K562 (cell line): Measurements from ENCODE around the gene PHLDA3. TPM values are rescaled to one million over a fixed set of nuclear protein-coding genes. Genes with fewer than 3 reads are reported as not detected.

ENCODE experiments used
- ATAC-seq: fragments of 200-7000 bp; cut with Tn5 transposase; 3 replicates; pipeline ENCODE4 v1.9.1; 2020; ENCODE audit warnings: moderate library complexity
- BruUV-seq: library from RNA; stranded (reverse); fragments of 400-500 nt; replicated peaks from 2 replicates; lab custom pipeline; 2021; lab: Mats Ljungman, UMichigan
- CTCF ChIA-PET: fragments of 300-600 bp; formaldehyde crosslinking; extraction: SDS; loops from one replicate; lab custom pipeline; 2021; ENCODE audit warnings: low intra/inter-chr PET ratio; lab: Yijun Ruan, JAX
- POLR2A ChIA-PET: fragments of 300-600, 350-650 bp; sonication (Branson Sonifier 250); formaldehyde crosslinking; extraction: SDS; loops from one replicate; lab custom pipeline; 2021; ENCODE audit warnings: antibody characterized with exemption, inconsistent platforms; lab: Yijun Ruan, JAX
- DNase-seq, 4 experiments: peaks; one replicate each; pipeline versions ENCODE4 v3.0.0 to v3.0.0-alpha.2; 2011 to 2018; ENCODE audit warnings: low spot score in 3 of 4, mixed read lengths in 3 of 4; ENCODE audit errors: extremely low read depth in 1 of 4
- FAIRE-seq: peaks from 2 replicates; lab custom pipeline; 2011; peaks lifted over from hg19 to GRCh38; lab: Jason Lieb, UNC
- H2AFZ ChIP-seq: 2 replicates; pipeline ENCODE4 v1.6.0; 2011; ENCODE audit warnings: low read depth, low read length, control low read depth, inconsistent platforms
- H3K27ac ChIP-seq: fragments of 200-600 bp; 3 replicates; pipeline ENCODE4 v1.8.0; 2011; ENCODE audit warnings: low read depth, mild to moderate bottlenecking, control low read depth, inconsistent platforms, low read length, moderate library complexity, mixed read lengths; ENCODE audit errors: extremely low read depth
- H3K27me3 ChIP-seq, 2 experiments: fragments of 300-600 bp in 1 of 2; 2 replicates in 1 of 2; 3 replicates in 1 of 2; pipeline versions ENCODE4 v1.6.0 to v1.8.0; 2011; ENCODE audit warnings: inconsistent platforms in 2 of 2, low read length in 2 of 2, mild to moderate bottlenecking in 1 of 2, mixed read lengths in 1 of 2, moderate library complexity in 1 of 2; ENCODE audit not compliant: control insufficient read depth in 2 of 2, insufficient read depth in 2 of 2
- H3K36me3 ChIP-seq: fragments of 300-600 bp; 3 replicates; pipeline ENCODE4 v1.8.0; 2011; ENCODE audit warnings: mild to moderate bottlenecking, low read length, inconsistent platforms; ENCODE audit not compliant: control insufficient read depth, insufficient read depth
- H3K4me1 ChIP-seq, 2 experiments: fragments of 200-600 bp in 1 of 2; replicated peaks in 1 of 2; 2 replicates in 1 of 2; 3 replicates in 1 of 2; pipeline versions ENCODE4 v1.5.1 to v1.8.0; 2011; ENCODE audit warnings: inconsistent platforms in 2 of 2, low read length in 2 of 2, mild to moderate bottlenecking in 1 of 2, mixed read lengths in 1 of 2, moderate library complexity in 1 of 2; ENCODE audit not compliant: control insufficient read depth in 2 of 2, insufficient read depth in 2 of 2
- H3K4me2 ChIP-seq: 2 replicates; pipeline ENCODE4 v1.6.1; 2011; ENCODE audit warnings: low read length, control low read depth, inconsistent platforms, mixed read lengths; ENCODE audit not compliant: insufficient read depth
- H3K4me3 ChIP-seq: fragments of 200-600 bp; sonication (generic), shearing (Covaris generic); 2 replicates; pipeline ENCODE4 v1.5.1; 2016; ENCODE audit warnings: control low read depth, inconsistent platforms
- H3K79me2 ChIP-seq: fragments of 200-600 bp; 3 replicates; pipeline ENCODE4 v1.8.0; 2011; ENCODE audit warnings: low read length, inconsistent platforms; ENCODE audit not compliant: control insufficient read depth, insufficient read depth
- H3K9ac ChIP-seq, 2 experiments: 2 replicates each; pipeline versions ENCODE4 v1.6.0 to v1.6.1; 2011; ENCODE audit warnings: low read depth in 2 of 2, low read length in 2 of 2, control low read depth in 1 of 2, inconsistent platforms in 1 of 2, mild to moderate bottlenecking in 1 of 2, mixed read lengths in 1 of 2; ENCODE audit not compliant: insufficient read depth in 1 of 2
- H3K9me1 ChIP-seq: one replicate; pipeline ENCODE4 v1.6.0; 2011; ENCODE audit warnings: inconsistent platforms, mild to moderate bottlenecking, low read length, moderate library complexity; ENCODE audit not compliant: control insufficient read depth, insufficient read depth
- H3K9me3 ChIP-seq: replicated peaks from 2 replicates; pipeline ENCODE4 v1.5.1; 2011; ENCODE audit warnings: low read depth, low read length, inconsistent platforms; ENCODE audit not compliant: control insufficient read depth, insufficient read depth
- H4K20me1 ChIP-seq: replicated peaks from 2 replicates; pipeline ENCODE4 v1.6.1; 2011; ENCODE audit warnings: low read length, inconsistent platforms, mixed read lengths; ENCODE audit not compliant: control insufficient read depth, insufficient read depth
- ARID2 ChIP-seq: fragments of 450-650 bp; IDR thresholded peaks from 2 replicates; pipeline ENCODE4 v1.6.1; 2017; ENCODE audit warnings: antibody characterized with exemption, mild to moderate bottlenecking
- E2F5 ChIP-seq: sonication (generic); formaldehyde crosslinking; IDR thresholded peaks from 2 replicates; pipeline ENCODE4 v1.8.0; 2022; ENCODE audit warnings: mild to moderate bottlenecking, missing genetic modification reagents
- MXD1 ChIP-seq: fragments of 250-450 bp; sonication (Bioruptor Pico); IDR thresholded peaks from 2 replicates; pipeline ENCODE4 v1.8.0; 2021; ENCODE audit warnings: borderline replicate concordance, mild to moderate bottlenecking, moderate library complexity; ENCODE audit not compliant: poor library complexity, severe bottlenecking
- NELFE ChIP-seq: IDR thresholded peaks from 2 replicates; pipeline ENCODE4 v1.6.1; 2011; ENCODE audit warnings: mild to moderate bottlenecking; ENCODE audit not compliant: insufficient read depth, insufficient read length
- SNAPC5 ChIP-seq: fragments of 250-450 bp; sonication (Bioruptor Pico); IDR thresholded peaks from 2 replicates; pipeline ENCODE4 v1.8.0; 2021; ENCODE audit warnings: moderate library complexity, mild to moderate bottlenecking, inconsistent platforms
- SRSF9 ChIP-seq: fragments of 200-400 bp; formaldehyde crosslinking; IDR thresholded peaks from 2 replicates; pipeline ENCODE4 v1.6.1; 2017; ENCODE audit warnings: low read depth, low read length, borderline replicate concordance
- ZNF253 ChIP-seq: fragments of 250-450 bp; sonication (Bioruptor Pico); conservative IDR thresholded peaks from 2 replicates; pipeline ENCODE4 v1.6.1; 2021; ENCODE audit warnings: mild to moderate bottlenecking
- WGBS: fragments of 100-300 bp; shearing (Covaris generic); methylation state at CpG from one replicate; pipeline ENCODE4 v1.1.6; 2016; ENCODE audit warnings: low coverage, mixed read lengths; ENCODE audit not compliant: insufficient coverage; ENCODE audit errors: missing lambda C conversion rate; 5-methylcytosine and 5-hydroxymethylcytosine counted together
- in situ Hi-C: fragments of 300-500 bp; cut with MboI; formaldehyde crosslinking; loops from 4 replicates; pipeline ENCODE4 v1.15.0; 2018; ENCODE audit warnings: inconsistent platforms, mixed read lengths
- intact Hi-C: fragments of 100-400 bp; cut with micrococcal nuclease; formaldehyde crosslinking; loops from 2 replicates; pipeline ENCODE4 v1.14.2; 2022
- polyA plus RNA-seq, 8 experiments: library from polyadenylated mRNA; depleted of rRNA in 4 of 8; stranded (reverse) in 5 of 8; unstranded in 3 of 8; fragments of >200 nt; fragmentation: Nextera tagmentation in 2 of 8; fragmentation: Illumina TruSeq in 1 of 8; extraction: Ambion mirVana in 2 of 8; extraction: Trizol in 1 of 8; gene quantifications; 2 replicates each; pipeline versions ENCODE4 v1.2.1 to v1.2.3, GENCODE V29; 2011 to 2014; ENCODE audit warnings: inconsistent platforms in 1 of 8, missing spikeins in 1 of 8
- total RNA-seq, 7 experiments: library from RNA; depleted of rRNA in 6 of 7; stranded (reverse); fragments of >200 nt in 6 of 7; fragmentation: Illumina TruSeq in 2 of 7; extraction: Trizol in 2 of 7; gene quantifications; 2 replicates each; pipeline versions ENCODE4 v1.2.1 to v1.2.3, GENCODE V29; 2011 to 2021; ENCODE audit warnings: low replicate concordance in 1 of 7
- TF ChIP-seq, protein P1 (sequence below): fragments of 450-650 bp; IDR thresholded peaks from 2 replicates; pipeline ENCODE4 v1.6.1; 2018; ENCODE audit warnings: mild to moderate bottlenecking, low read depth; ENCODE audit not compliant: partially characterized antibody

PHLDA3 gene
- total and polyA plus RNA-seq, 9 of the 15 experiments (the other 6 are each of a cell fraction or from before 2014, with no cell fraction given), result 0.11 to 0.27 TPM; not detected in 7

GRCh38 chr1:201505503-201505890 lies 36.5 kb upstream of the PHLDA3 start:
- POLR2A ChIA-PET, result interaction anchor here (1.1 to 1.4 kb wide), 2 partner anchors 9 to 19 kb away, joined by 5 to 6 read pairs; no protein-coding TSS in a partner anchor
- peaks cover 0 to 6% of the 10 kb centered on the region in 2 experiments; a peak in 1 of 5 replicates for H3K27me3 ChIP-seq
- H3K9me1 ChIP-seq, result no peaks in the 10 kb centered on the region
- H3K79me2 ChIP-seq, result no peaks in the 10 kb centered on the region
- no peak overlapping the region for H3K4me3 ChIP-seq
- no peak overlapping the region for H2AFZ ChIP-seq
- no peaks in the 10 kb centered on the region for H3K9me3 ChIP-seq
- TF ChIP-seq NELFE (no peak), ZNF253 (CRISPR knock-in tag) (no peak), E2F5 (CRISPR knock-in tag) (no peak), MXD1 (no peak), SNAPC5 (CRISPR knock-in tag) (no peak), SRSF9 (no peak), ARID2 (no peak)
- TF ChIP-seq, protein P1, sequence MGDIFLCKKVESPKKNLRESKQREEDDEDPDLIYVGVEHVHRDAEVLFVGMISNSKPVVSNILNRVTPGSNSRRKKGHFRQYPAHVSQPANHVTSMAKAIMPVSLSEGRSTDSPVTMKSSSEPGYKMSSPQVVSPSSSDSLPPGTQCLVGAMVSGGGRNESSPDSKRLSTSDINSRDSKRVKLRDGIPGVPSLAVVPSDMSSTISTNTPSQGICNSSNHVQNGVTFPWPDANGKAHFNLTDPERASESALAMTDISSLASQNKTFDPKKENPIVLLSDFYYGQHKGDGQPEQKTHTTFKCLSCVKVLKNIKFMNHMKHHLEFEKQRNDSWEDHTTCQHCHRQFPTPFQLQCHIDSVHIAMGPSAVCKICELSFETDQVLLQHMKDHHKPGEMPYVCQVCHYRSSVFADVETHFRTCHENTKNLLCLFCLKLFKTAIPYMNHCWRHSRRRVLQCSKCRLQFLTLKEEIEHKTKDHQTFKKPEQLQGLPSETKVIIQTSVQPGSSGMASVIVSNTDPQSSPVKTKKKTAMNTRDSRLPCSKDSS, result no peak
- no peaks in the 10 kb centered on the region for H3K36me3 ChIP-seq
- H3K4me1 ChIP-seq, result peaks cover 11 to 13% of the 10 kb centered on the region in 2 experiments
- ATAC-seq, result no peak
- in situ Hi-C loops (no loop called here), intact Hi-C loops (no loop called here)
- no peak overlapping the region for H3K27ac ChIP-seq
- 34% methylated on average over 4 of the region's 4 CpGs for WGBS
- DNase-seq, result no peak
- H3K9ac ChIP-seq, result peak overlapping the region in 1 of 2 experiments; percentile 12; a peak in 1 of 4 replicates
- CTCF ChIA-PET, result interaction anchor here (1.0 kb wide), 1 partner anchor 23 kb away, joined by 5 read pairs; no protein-coding TSS in a partner anchor
- H4K20me1 ChIP-seq, result no peaks in the 10 kb centered on the region
- H3K4me2 ChIP-seq, result no peak overlapping the region
- TSS peak; percentile 39 for BruUV-seq
- FAIRE-seq, result no peak
